Keratinocyte (primary cell): ENCODE results near the gene WDR7. TPM values are rescaled to one million over a fixed set of nuclear protein-coding genes. Genes with fewer than 3 reads are reported as not detected.

ENCODE experiments used
- DNase-seq: peaks from one replicate; pipeline ENCODE4 v3.0.0-alpha.2; 2011; ENCODE audit warnings: low read depth, missing footprints, low spot score
- FAIRE-seq: peaks from 2 replicates; lab custom pipeline; 2011; peaks lifted over from hg19 to GRCh38; lab: Jason Lieb, UNC
- H2AFZ ChIP-seq: 2 replicates; pipeline ENCODE4 v1.6.0; 2012; ENCODE audit warnings: low read length, control low read depth, inconsistent platforms; ENCODE audit not compliant: control insufficient read depth
- H3K27ac ChIP-seq: 2 replicates; pipeline ENCODE4 v1.5.1; 2011; ENCODE audit warnings: low read length; ENCODE audit not compliant: control insufficient read depth, insufficient read depth
- H3K27me3 ChIP-seq: 3 replicates; pipeline ENCODE4 v1.6.0; 2011; ENCODE audit warnings: low read length; ENCODE audit not compliant: control insufficient read depth, insufficient read depth; ENCODE audit errors: extremely low read depth
- H3K36me3 ChIP-seq, 2 experiments: 2 replicates in 1 of 2; 3 replicates in 1 of 2; pipeline ENCODE4 v1.5.1; 2011; ENCODE audit warnings: low read length in 2 of 2, mild to moderate bottlenecking in 1 of 2; ENCODE audit not compliant: control insufficient read depth in 2 of 2, insufficient read depth in 2 of 2; ENCODE audit errors: extremely low read depth in 1 of 2
- H3K4me1 ChIP-seq: 3 replicates; pipeline ENCODE4 v1.5.1; 2011; ENCODE audit warnings: low read length; ENCODE audit not compliant: control insufficient read depth, insufficient read depth; ENCODE audit errors: extremely low read depth
- H3K4me2 ChIP-seq: 3 replicates; pipeline ENCODE4 v1.6.0; 2011; ENCODE audit warnings: low read depth, low read length; ENCODE audit not compliant: control insufficient read depth, insufficient read depth; ENCODE audit errors: extremely low read depth
- H3K4me3 ChIP-seq, 3 experiments: fragments of 200-600 bp in 1 of 3; sonication (generic) in 1 of 3; 2 replicates in 2 of 3; 3 replicates in 1 of 3; pipeline ENCODE4 v1.5.1; 2011 to 2016; ENCODE audit warnings: low read length in 3 of 3, mild to moderate bottlenecking in 3 of 3, control low read depth in 2 of 3, inconsistent platforms in 1 of 3, low read depth in 1 of 3, mixed read lengths in 1 of 3, mixed run types in 1 of 3, moderate library complexity in 1 of 3; ENCODE audit not compliant: control insufficient read depth in 2 of 3, insufficient read depth in 2 of 3; ENCODE audit errors: extremely low read depth in 1 of 3
- H3K79me2 ChIP-seq: 2 replicates; pipeline ENCODE4 v1.6.0; 2012; ENCODE audit warnings: low read length; ENCODE audit not compliant: control insufficient read depth, insufficient read depth
- H3K9ac ChIP-seq: 3 replicates; pipeline ENCODE4 v1.6.0; 2011; ENCODE audit warnings: low read length; ENCODE audit not compliant: control insufficient read depth, insufficient read depth; ENCODE audit errors: extremely low read depth
- H3K9me1 ChIP-seq: 3 replicates; pipeline ENCODE4 v1.6.0; 2011; ENCODE audit warnings: low read length; ENCODE audit not compliant: control insufficient read depth, insufficient read depth; ENCODE audit errors: extremely low read depth
- H3K9me3 ChIP-seq: 2 replicates; pipeline ENCODE4 v1.5.1; 2012; ENCODE audit warnings: low read depth, low read length; ENCODE audit not compliant: control insufficient read depth
- H4K20me1 ChIP-seq: 3 replicates; pipeline ENCODE4 v1.6.0; 2011; ENCODE audit warnings: low read length; ENCODE audit not compliant: control insufficient read depth, insufficient read depth; ENCODE audit errors: extremely low read depth
- CTCF ChIP-seq, 3 experiments: IDR thresholded peaks in 1 of 3; conservative IDR thresholded peaks in 1 of 3; optimal IDR thresholded peaks in 1 of 3; 2 replicates in 2 of 3; 3 replicates in 1 of 3; pipeline versions ENCODE3 to v1.5.1; 2011; ENCODE audit warnings: low read length in 3 of 3, mild to moderate bottlenecking in 3 of 3, moderate library complexity in 2 of 3, control low read depth in 1 of 3, inconsistent platforms in 1 of 3; ENCODE audit not compliant: insufficient read depth in 2 of 3; ENCODE audit errors: extremely low read depth in 1 of 3
- EZH2 ChIP-seq: IDR thresholded peaks from one replicate; pipeline ENCODE4 v1.6.1; 2012; ENCODE audit warnings: inconsistent platforms, mild to moderate bottlenecking, low read length, moderate library complexity
- dilution Hi-C: fragments of 300-500 bp; cut with MboI; formaldehyde crosslinking; loops from one replicate; pipeline ENCODE4 v1.7.0; 2020; ENCODE audit warnings: low sequenced_read_pairs; ENCODE audit not compliant: extremely low pct_ligation_motif_present
- polyA plus RNA-seq, 5 experiments: library from polyadenylated mRNA; depleted of rRNA in 3 of 5; stranded (reverse) in 3 of 5; stranded (forward) in 1 of 5; unstranded in 1 of 5; fragments of >200 nt; gene quantifications; 1 replicate in 1 of 5; 2 replicates in 3 of 5; 3 replicates in 1 of 5; pipeline versions ENCODE4 v1.2.1 to v1.2.3, GENCODE V29; 2011 to 2012; ENCODE audit warnings: missing spikeins in 2 of 5, low read depth in 1 of 5, low replicate concordance in 1 of 5

Gene WDR7
- polyA plus RNA-seq, 1 donor (not counting 4 experiments of a cell fraction or from before 2014, with no cell fraction given): 6.9 TPM

DNA sequence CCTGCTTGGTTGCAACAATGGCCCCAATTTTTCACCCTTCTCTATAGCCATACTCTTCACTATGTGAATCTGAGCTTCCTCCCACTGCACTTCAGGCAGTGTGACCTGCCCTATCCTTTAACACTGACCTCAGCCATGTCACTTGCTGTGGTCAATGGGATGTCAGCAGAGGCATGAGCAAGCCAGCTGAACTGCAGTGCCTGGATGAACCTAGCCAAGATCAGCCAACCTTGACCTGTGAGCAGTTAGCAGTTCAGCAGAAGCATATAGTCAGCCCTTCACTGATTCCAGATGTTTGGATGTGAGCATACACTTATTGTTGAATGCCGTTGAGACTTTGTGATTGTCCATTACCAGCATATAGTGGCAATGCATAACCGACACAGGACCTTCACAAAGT is 432.3 kb downstream of the WDR7 start:
- Histone ChIP-seq H3K79me2 (no peaks in the 10 kb centered on the region), H3K4me3 (no peak overlapping the region), H3K9ac (no peak overlapping the region), H3K4me1 (no peaks in the 10 kb centered on the region), H3K9me3 (no peaks in the 10 kb centered on the region), H4K20me1 (no peaks in the 10 kb centered on the region), H3K4me2 (no peak overlapping the region), H2AFZ (no peak overlapping the region), H3K27me3 (no peaks in the 10 kb centered on the region), H3K9me1 (no peaks in the 10 kb centered on the region), H3K36me3 (no peaks in the 10 kb centered on the region), H3K27ac (no peak overlapping the region)
- FAIRE-seq (no peak), DNase-seq (no peak)
- no peak for TF ChIP-seq EZH2
- no peak for TF ChIP-seq CTCF (optimal IDR thresholded peaks at IDR 0.05 in 1 of 3, IDR thresholded peaks at IDR 0.05 in 1 of 3, conservative IDR thresholded peaks at IDR 0.05 in 1 of 3; ENCODE audit: extremely low read depth in 1 of 3, insufficient read depth in 2 of 3, low read length in 3 of 3)
- dilution Hi-C loops: no loop called here

- H3K4me1 ChIP-seq: no peaks in the 10 kb centered on the region
- H3K4me3 ChIP-seq: no peak overlapping the region
- dilution Hi-C loops: no loop called here
- H2AFZ ChIP-seq: no peak overlapping the region
- no peaks in the 10 kb centered on the region for H3K9me1 ChIP-seq
- H3K36me3 ChIP-seq: no peaks in the 10 kb centered on the region
- TF ChIP-seq CTCF (optimal IDR thresholded peaks at IDR 0.05 in 1 of 3, IDR thresholded peaks at IDR 0.05 in 1 of 3, conservative IDR thresholded peaks at IDR 0.05 in 1 of 3; ENCODE audit: extremely low read depth in 1 of 3, insufficient read depth in 2 of 3, low read length in 3 of 3): no peak
- TF ChIP-seq EZH2: no peak
- no peak overlapping the region for H3K27ac ChIP-seq
- no peak for FAIRE-seq
- H3K9ac ChIP-seq: no peak overlapping the region
- H3K79me2 ChIP-seq: no peaks in the 10 kb centered on the region
- H3K4me2 ChIP-seq: no peak overlapping the region
- no peaks in the 10 kb centered on the region for H3K27me3 ChIP-seq
- H4K20me1 ChIP-seq: no peaks in the 10 kb centered on the region
- H3K9me3 ChIP-seq: no peaks in the 10 kb centered on the region
- no peak for DNase-seq
Measured at GRCh38 chr18:57084331-57085271, 433.4 kb downstream of the WDR7 start.
